Stomach (tissue), 9 donors: ENCODE data around the gene CRTC2. TPM values are rescaled to one million over a fixed set of nuclear protein-coding genes. Genes with fewer than 3 reads are reported as not detected.
A peak's percentile ranks its signal among the peaks of the same experiment; 100 is the strongest.

ENCODE experiments used
- DNase-seq, 2 donors: peaks; one replicate each; pipeline versions ENCODE4 v3.0.0 to v3.0.0-alpha.2; 2013 to 2019
- H3K27ac ChIP-seq, 5 donors: fragments of 200-600 bp in 4 of 5; sonication (generic) in 4 of 5; one replicate each; pipeline ENCODE4 v1.5.1; 2013 to 2019; ENCODE audit warnings: mild to moderate bottlenecking in 1 of 5, moderate library complexity in 1 of 5
- H3K27me3 ChIP-seq, 3 donors: fragments of 200-600 bp; sonication (generic); one replicate each; pipeline ENCODE4 v1.5.1; 2017 to 2019; ENCODE audit warnings: mixed run types in 1 of 3
- H3K36me3 ChIP-seq, 4 donors: fragments of 200-600 bp; sonication (generic); 1 replicate in 3 of 4; 2 replicates in 1 of 4; pipeline ENCODE4 v1.5.1; 2016 to 2019
- H3K4me1 ChIP-seq, 4 donors: fragments of 200-600 bp; sonication (generic); one replicate each; pipeline ENCODE4 v1.5.1; 2016 to 2019
- H3K4me3 ChIP-seq, 4 donors: fragments of 200-600 bp; sonication (generic) in 3 of 4; one replicate each; pipeline ENCODE4 v1.5.1; 2016 to 2019; ENCODE audit warnings: mild to moderate bottlenecking in 1 of 4
- H3K9me3 ChIP-seq, 4 donors: fragments of 200-600 bp; sonication (generic); one replicate each; pipeline ENCODE4 v1.5.1; 2016 to 2019
- EP300 ChIP-seq: sonication (generic); formaldehyde crosslinking; IDR thresholded peaks from one replicate; pipeline ENCODE4 v1.6.1; 2017; ENCODE audit warnings: antibody characterized with exemption
- POLR2A ChIP-seq, 4 donors: fragments of 450-650 bp; IDR thresholded peaks; one replicate each; pipeline ENCODE4 v1.6.1; 2016; ENCODE audit warnings: antibody characterized with exemption in 4 of 4, control low read depth in 2 of 4, mild to moderate bottlenecking in 1 of 4, moderate library complexity in 1 of 4
- POLR2AphosphoS5 ChIP-seq, 3 donors: sonication (generic); formaldehyde crosslinking; IDR thresholded peaks; one replicate each; pipeline ENCODE4 v1.6.1; 2016; ENCODE audit warnings: antibody characterized with exemption in 3 of 3
- whole genome bisulfite sequencing, 5 donors: extraction: QIAGEN DNeasy Blood & Tissue Kit in 3 of 5; methylation state at CpG; one replicate each; pipeline versions ENCODE4 v1.1.5 to v1.1.7; 2013 to 2018; 5-methylcytosine and 5-hydroxymethylcytosine counted together
- intact Hi-C: fragments of 100-400 bp; cut with DNase I; formaldehyde crosslinking; loops from one replicate; pipeline ENCODE4 v1.15.1; 2023; ENCODE audit warnings: low total_unique reads
- polyA plus RNA-seq, 3 donors: library from polyadenylated mRNA; stranded (reverse); fragments of 200-250 nt; gene quantifications; one replicate each; pipeline ENCODE4 v1.2.3, GENCODE V29; 2013
- total RNA-seq, 5 donors: library from RNA; depleted of rRNA; stranded (reverse); fragments of >200 nt; gene quantifications; one replicate each; pipeline versions ENCODE4 v1.1.0 to v1.2.3, GENCODE V29; 2014 to 2016
- TF ChIP-seq, protein P1 (sequence below), 7 experiments: fragments of 450-650 bp in 4 of 7; fragments of 200-600 bp in 3 of 7; sonication (generic) in 3 of 7; IDR thresholded peaks; one replicate each; pipeline ENCODE4 v1.5.1; 2016 to 2019; ENCODE audit warnings: antibody characterized with exemption in 7 of 7, control low read depth in 2 of 7, mild to moderate bottlenecking in 1 of 7
- donor health status: healthy with polysubstance abuse.
- donor health status: Bipolar disorder and iron deficiency.
- donor health status: healthy.

Gene CRTC2
- total and polyA plus RNA-seq, 8 donors, result 1.4 to 49.6 (median 21.6) TPM

DNA sequence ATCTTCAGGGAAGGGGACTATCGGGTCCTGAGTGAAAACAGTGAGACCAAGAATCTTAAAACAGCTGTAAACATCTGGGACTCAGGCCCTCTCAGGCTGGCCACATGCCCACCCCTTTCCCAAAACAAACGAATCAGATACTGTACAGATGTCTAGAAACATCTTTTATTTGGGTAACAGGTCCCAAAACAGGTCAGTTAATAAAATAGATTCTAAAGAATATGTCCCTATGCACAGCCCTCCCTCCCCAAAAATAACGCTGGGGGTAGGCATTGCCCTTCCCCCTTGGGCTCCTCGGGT, 499 bp upstream of the CRTC2 start:
- H3K4me3 ChIP-seq, result peak overlapping the region; percentile 73 to 98 (median 97)
- H3K27me3 ChIP-seq, result no peaks in the 10 kb centered on the region
- H3K36me3 ChIP-seq, result peaks cover 15 to 38% (median 29%) of the 10 kb centered on the region in 4 donors
- no peak for DNase-seq
- TF ChIP-seq POLR2AphosphoS5 (IDR thresholded peaks at IDR 0.05) (no peak), POLR2A (IDR thresholded peaks at IDR 0.05) (no peak), EP300 (no peak)
- TF ChIP-seq, protein P1, sequence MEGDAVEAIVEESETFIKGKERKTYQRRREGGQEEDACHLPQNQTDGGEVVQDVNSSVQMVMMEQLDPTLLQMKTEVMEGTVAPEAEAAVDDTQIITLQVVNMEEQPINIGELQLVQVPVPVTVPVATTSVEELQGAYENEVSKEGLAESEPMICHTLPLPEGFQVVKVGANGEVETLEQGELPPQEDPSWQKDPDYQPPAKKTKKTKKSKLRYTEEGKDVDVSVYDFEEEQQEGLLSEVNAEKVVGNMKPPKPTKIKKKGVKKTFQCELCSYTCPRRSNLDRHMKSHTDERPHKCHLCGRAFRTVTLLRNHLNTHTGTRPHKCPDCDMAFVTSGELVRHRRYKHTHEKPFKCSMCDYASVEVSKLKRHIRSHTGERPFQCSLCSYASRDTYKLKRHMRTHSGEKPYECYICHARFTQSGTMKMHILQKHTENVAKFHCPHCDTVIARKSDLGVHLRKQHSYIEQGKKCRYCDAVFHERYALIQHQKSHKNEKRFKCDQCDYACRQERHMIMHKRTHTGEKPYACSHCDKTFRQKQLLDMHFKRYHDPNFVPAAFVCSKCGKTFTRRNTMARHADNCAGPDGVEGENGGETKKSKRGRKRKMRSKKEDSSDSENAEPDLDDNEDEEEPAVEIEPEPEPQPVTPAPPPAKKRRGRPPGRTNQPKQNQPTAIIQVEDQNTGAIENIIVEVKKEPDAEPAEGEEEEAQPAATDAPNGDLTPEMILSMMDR (IDR thresholded peaks at IDR 0.05), result no peak
- WGBS, 5 donors, result 11 to 20% (median 16%) methylated on average over 4 of the region's 4 CpGs
- H3K27ac ChIP-seq, result peak overlapping the region; percentile 11 to 98 (median 97)
- H3K9me3 ChIP-seq, result no peaks in the 10 kb centered on the region
- H3K4me1 ChIP-seq, result peaks cover 55 to 81% (median 77%) of the 10 kb centered on the region in 4 donors
- intact Hi-C loops, result no loop called here

DNA sequence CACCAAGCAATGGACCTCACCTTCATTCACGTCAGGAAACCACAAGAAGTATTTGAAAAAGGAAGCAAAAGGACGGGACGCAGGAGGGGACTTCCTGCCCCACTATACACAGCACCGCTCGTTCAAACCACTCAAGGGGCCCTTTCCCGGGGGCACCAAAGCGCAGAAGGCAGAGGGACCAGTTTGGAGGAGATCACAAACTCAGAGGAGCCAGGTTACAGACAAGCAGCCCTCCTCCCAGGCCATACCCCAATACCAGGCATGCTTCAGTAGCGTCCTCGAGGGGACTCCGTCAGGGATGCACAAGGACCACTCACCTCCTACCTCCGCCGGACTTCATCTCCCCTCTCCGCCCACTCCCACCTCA, 685 bp downstream of the CRTC2 start:
- no peak for TF ChIP-seq EP300
- TF ChIP-seq POLR2AphosphoS5 (IDR thresholded peaks at IDR 0.05), result no peak
- TF ChIP-seq, protein P1 (IDR thresholded peaks at IDR 0.05), result no peak
- no peak for TF ChIP-seq POLR2A (IDR thresholded peaks at IDR 0.05)
- peak overlapping the region; percentile 73 to 98 (median 97) for H3K4me3 ChIP-seq
- DNase-seq, result peak in 1 of 2 donors; percentile 58
- peak overlapping the region; percentile 83 to 98 (median 97) for H3K27ac ChIP-seq
- H3K27me3 ChIP-seq, result no peaks in the 10 kb centered on the region
- H3K4me1 ChIP-seq, result peaks cover 58 to 88% (median 77%) of the 10 kb centered on the region in 4 donors
- intact Hi-C loops, result no loop called here
- H3K36me3 ChIP-seq, result peaks cover 27 to 49% (median 41%) of the 10 kb centered on the region in 4 donors
- WGBS, 5 donors, result 0 to 1% (median 0%) methylated on average over 13 of the region's 13 CpGs
- H3K9me3 ChIP-seq, result no peaks in the 10 kb centered on the region

DNA sequence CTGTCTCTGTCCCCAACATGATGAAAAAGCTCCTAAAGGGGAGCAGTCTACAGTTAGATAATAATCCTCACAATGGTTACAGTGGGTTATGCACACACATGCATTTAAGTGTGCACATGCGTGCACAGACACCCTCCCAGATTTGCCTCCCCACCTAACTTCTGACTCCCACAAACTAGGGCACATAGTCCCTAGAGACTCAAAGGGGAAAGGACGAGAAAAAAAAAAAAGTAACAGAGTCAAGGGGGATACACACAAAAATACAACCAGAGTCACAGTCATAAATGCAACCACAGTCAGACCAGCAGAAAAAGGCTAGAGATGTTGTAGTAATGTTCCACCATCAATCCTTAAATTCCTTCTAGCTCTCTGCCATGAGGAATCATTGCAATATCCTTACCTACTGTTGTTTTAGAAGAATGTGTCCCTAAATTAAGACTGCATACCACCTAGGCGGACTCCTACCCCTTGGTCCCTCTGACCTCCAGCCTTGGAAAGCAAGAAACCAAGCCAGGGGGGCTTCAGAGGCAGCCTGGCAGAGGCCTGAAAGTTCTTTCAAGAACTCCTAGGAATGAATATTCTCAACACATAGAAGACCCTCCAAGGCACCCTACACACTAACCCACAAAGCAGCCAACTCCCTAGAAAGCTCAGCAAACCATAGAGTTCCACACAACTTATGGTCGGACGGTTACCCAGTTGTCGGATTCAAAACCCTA, 1.3 kb downstream of the CRTC2 start:
- Histone ChIP-seq H3K4me1 (peaks cover 53 to 83% (median 72%) of the 10 kb centered on the region in 4 donors), H3K27me3 (no peaks in the 10 kb centered on the region), H3K4me3 (peak overlapping the region; percentile 73 to 98 (median 97)), H3K27ac (peak overlapping the region; percentile 83 to 98 (median 97)), H3K36me3 (peaks cover 32 to 55% (median 46%) of the 10 kb centered on the region in 4 donors), H3K9me3 (no peaks in the 10 kb centered on the region)
- 20 to 27% (median 25%) methylated on average over 6 of the region's 6 CpGs for WGBS, 5 donors
- no peak for DNase-seq
- intact Hi-C loops, result no loop called here
- TF ChIP-seq POLR2A (IDR thresholded peaks at IDR 0.05), result no peak
- no peak for TF ChIP-seq POLR2AphosphoS5 (IDR thresholded peaks at IDR 0.05)
- TF ChIP-seq EP300, result no peak
- TF ChIP-seq, protein P1 (IDR thresholded peaks at IDR 0.05), result no peak

DNA sequence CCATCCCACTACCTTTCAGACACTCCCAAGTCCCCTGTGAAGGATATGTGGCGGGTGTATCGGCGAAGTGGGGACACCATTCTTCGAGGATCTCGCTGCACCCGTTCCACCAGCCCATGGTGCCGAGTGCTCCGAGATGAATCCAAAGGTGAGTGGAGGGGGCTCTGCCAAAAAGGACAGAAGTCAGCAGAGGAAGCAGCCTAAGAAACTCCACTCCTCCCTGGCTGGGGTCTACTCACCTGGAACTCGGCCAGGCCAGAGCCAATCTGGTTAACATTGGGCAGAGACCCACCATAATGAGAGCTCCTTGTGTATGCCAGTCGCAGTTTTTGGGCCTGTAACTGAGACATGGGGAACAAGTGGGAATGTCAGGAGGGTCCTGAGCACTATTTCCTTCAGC, 3.6 kb downstream of the CRTC2 start:
- H3K36me3 ChIP-seq, result peaks cover 40 to 59% (median 54%) of the 10 kb centered on the region in 4 donors
- intact Hi-C loops, result no loop called here
- no peak for TF ChIP-seq POLR2A (IDR thresholded peaks at IDR 0.05)
- no peak for TF ChIP-seq POLR2AphosphoS5 (IDR thresholded peaks at IDR 0.05)
- TF ChIP-seq, protein P1 (IDR thresholded peaks at IDR 0.05), result no peak
- no peak for TF ChIP-seq EP300
- H3K27ac ChIP-seq, result no peak overlapping the region
- peaks cover 40 to 61% (median 55%) of the 10 kb centered on the region in 4 donors for H3K4me1 ChIP-seq
- H3K9me3 ChIP-seq, result no peaks in the 10 kb centered on the region
- no peak for DNase-seq
- no peak overlapping the region for H3K4me3 ChIP-seq
- H3K27me3 ChIP-seq, result no peaks in the 10 kb centered on the region
- WGBS, 5 donors, result 93 to 100% (median 95%) methylated on average over 7 to 10 of the region's 10 CpGs
